Measurements from ENCODE around the gene TMEM181.

DNA sequence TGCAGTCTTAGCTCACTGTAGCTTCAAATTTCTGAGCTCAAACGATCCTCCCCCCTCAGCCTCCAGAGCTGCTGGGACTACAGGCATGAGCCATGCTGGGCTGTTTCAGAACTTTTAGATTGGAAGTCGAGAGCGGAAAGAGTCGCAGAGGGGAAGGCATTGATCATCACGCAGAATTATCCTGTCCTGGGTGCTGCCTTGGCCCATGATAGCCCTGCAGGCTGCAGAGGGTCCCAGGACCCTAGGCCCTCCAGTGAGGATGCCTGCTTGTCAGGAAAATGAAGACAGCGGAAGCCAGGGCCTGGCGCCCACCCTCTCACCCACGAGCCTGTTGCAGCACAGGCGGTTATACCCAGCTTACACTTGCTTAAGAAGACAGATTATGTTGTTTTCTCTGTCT is 9.1 kb downstream of the TMEM181 start:
- TF ChIP-seq ZKSCAN8 (CRISPR knock-in tag; IDR thresholded peaks at IDR 0.05; ENCODE audit: borderline replicate concordance) (no peak), POLR2AphosphoS5 (IDR thresholded peaks at IDR 0.05; ENCODE audit: low read depth, low read length) (no peak), FOXA1 (IDR thresholded peaks at IDR 0.05) (no peak), FOXA1 (CRISPR knock-in tag; IDR thresholded peaks at IDR 0.05) (no peak), PCBP1 (IDR thresholded peaks at IDR 0.05; ENCODE audit: borderline replicate concordance, low read depth, low read length) (no peak), POLR2A (IDR thresholded peaks at IDR 0.05; ENCODE audit: insufficient read depth in 1 of 2, low read depth in 2 of 2, low read length in 2 of 2) (no peak), RARA (CRISPR knock-in tag; IDR thresholded peaks at IDR 0.05) (no peak), KLF16 (CRISPR knock-in tag; IDR thresholded peaks at IDR 0.05) (no peak), NCOA5 (CRISPR knock-in tag; IDR thresholded peaks at IDR 0.05) (no peak), SETDB1 (CRISPR knock-in tag; IDR thresholded peaks at IDR 0.05; ENCODE audit: borderline replicate concordance) (no peak), ZNF263 (CRISPR knock-in tag; IDR thresholded peaks at IDR 0.05) (no peak), CREM (IDR thresholded peaks at IDR 0.05) (no peak), CREM (CRISPR knock-in tag; IDR thresholded peaks at IDR 0.05) (no peak), HNRNPL (IDR thresholded peaks at IDR 0.05; ENCODE audit: low read depth, low read length) (no peak)
- TF ChIP-seq, protein P1, sequence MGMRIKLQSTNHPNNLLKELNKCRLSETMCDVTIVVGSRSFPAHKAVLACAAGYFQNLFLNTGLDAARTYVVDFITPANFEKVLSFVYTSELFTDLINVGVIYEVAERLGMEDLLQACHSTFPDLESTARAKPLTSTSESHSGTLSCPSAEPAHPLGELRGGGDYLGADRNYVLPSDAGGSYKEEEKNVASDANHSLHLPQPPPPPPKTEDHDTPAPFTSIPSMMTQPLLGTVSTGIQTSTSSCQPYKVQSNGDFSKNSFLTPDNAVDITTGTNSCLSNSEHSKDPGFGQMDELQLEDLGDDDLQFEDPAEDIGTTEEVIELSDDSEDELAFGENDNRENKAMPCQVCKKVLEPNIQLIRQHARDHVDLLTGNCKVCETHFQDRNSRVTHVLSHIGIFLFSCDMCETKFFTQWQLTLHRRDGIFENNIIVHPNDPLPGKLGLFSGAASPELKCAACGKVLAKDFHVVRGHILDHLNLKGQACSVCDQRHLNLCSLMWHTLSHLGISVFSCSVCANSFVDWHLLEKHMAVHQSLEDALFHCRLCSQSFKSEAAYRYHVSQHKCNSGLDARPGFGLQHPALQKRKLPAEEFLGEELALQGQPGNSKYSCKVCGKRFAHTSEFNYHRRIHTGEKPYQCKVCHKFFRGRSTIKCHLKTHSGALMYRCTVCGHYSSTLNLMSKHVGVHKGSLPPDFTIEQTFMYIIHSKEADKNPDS (CRISPR knock-in tag; IDR thresholded peaks at IDR 0.05), result no peak
- TF ChIP-seq, protein P2, sequence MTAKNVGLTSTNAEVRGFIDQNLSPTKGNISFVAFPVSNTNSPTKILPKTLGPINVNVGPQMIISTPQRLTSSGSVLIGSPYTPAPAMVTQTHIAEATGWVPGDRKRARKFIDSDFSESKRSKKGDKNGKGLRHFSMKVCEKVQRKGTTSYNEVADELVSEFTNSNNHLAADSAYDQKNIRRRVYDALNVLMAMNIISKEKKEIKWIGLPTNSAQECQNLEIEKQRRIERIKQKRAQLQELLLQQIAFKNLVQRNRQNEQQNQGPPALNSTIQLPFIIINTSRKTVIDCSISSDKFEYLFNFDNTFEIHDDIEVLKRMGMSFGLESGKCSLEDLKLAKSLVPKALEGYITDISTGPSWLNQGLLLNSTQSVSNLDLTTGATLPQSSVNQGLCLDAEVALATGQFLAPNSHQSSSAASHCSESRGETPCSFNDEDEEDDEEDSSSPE (CRISPR knock-in tag; IDR thresholded peaks at IDR 0.05), result no peak

All from HepG2 (cell line).